CD4-positive, CD25-positive, alpha-beta regulatory T cell (primary cell): ENCODE results near the gene PIP5K1C. TPM values are rescaled to one million over a fixed set of nuclear protein-coding genes. Genes with fewer than 3 reads are reported as not detected.
"Not testable (repeated sequence)": the region's sequence is repeated elsewhere in the genome, so short reads cannot be mapped to it uniquely, and the experiment has no call there.

ENCODE experiments used
- ATAC-seq, 2 donors: fragments of 150-1000 bp; cut with Tn5 transposase; one replicate each; pipeline ENCODE4 v1.10.0; 2021; ENCODE audit warnings: low read depth in 2 of 2, moderate number of reproducible peaks in 2 of 2, moderate library complexity in 1 of 2
- DNase-seq, 3 donors: peaks; one replicate each; pipeline versions ENCODE4 v3.0.0 to v3.0.0-alpha.2; 2012 to 2022; ENCODE audit warnings: mixed read lengths in 1 of 3
- H3K27ac ChIP-seq: one replicate; pipeline ENCODE4 v1.7.0; 2013; ENCODE audit warnings: mild to moderate bottlenecking, low read length; ENCODE audit not compliant: insufficient read depth, poor library complexity, severe bottlenecking
- H3K27me3 ChIP-seq: one replicate; pipeline ENCODE4 v1.7.0; 2013; ENCODE audit warnings: low read length; ENCODE audit not compliant: control insufficient read depth, insufficient read depth
- H3K36me3 ChIP-seq: one replicate; pipeline ENCODE4 v1.7.0; 2013; ENCODE audit warnings: mild to moderate bottlenecking, low read length, moderate library complexity; ENCODE audit not compliant: control insufficient read depth, insufficient read depth
- H3K4me1 ChIP-seq: 2 replicates; pipeline ENCODE4 v1.7.0; 2013; ENCODE audit warnings: mild to moderate bottlenecking, low read length; ENCODE audit not compliant: insufficient read depth, control insufficient read depth, poor library complexity, severe bottlenecking
- H3K4me3 ChIP-seq: one replicate; pipeline ENCODE4 v1.7.0; 2013; ENCODE audit warnings: low read depth, mild to moderate bottlenecking, low read length, moderate library complexity
- H3K9me3 ChIP-seq, 2 experiments: 1 replicate in 1 of 2; 2 replicates in 1 of 2; pipeline ENCODE4 v1.7.0; 2013; ENCODE audit warnings: low read length in 2 of 2, mild to moderate bottlenecking in 1 of 2, moderate library complexity in 1 of 2; ENCODE audit not compliant: control insufficient read depth in 2 of 2
- H3K27ac Mint-ChIP-seq, 3 donors: one replicate each; pipeline ENCODE4 v1.8.0; 2020 to 2022; ENCODE audit warnings: mild to moderate bottlenecking in 3 of 3, mixed read lengths in 3 of 3, moderate library complexity in 2 of 3
- H3K27me3 Mint-ChIP-seq: one replicate; pipeline ENCODE4 v1.8.0; 2022; ENCODE audit warnings: mild to moderate bottlenecking, mixed read lengths
- H3K36me3 Mint-ChIP-seq: one replicate; pipeline ENCODE4 v1.8.0; 2020; ENCODE audit warnings: mixed read lengths
- H3K4me1 Mint-ChIP-seq, 4 donors: one replicate each; pipeline ENCODE4 v1.8.0; 2020 to 2022; ENCODE audit warnings: mixed read lengths in 4 of 4, mild to moderate bottlenecking in 1 of 4
- H3K4me3 Mint-ChIP-seq, 4 donors: one replicate each; pipeline ENCODE4 v1.8.0; 2020 to 2022; ENCODE audit warnings: mild to moderate bottlenecking in 4 of 4, mixed read lengths in 4 of 4, moderate library complexity in 3 of 4
- H3K9me3 Mint-ChIP-seq, 7 donors: one replicate each; pipeline ENCODE4 v1.8.0; 2020 to 2022; ENCODE audit warnings: mixed read lengths in 7 of 7, mild to moderate bottlenecking in 3 of 7, moderate library complexity in 2 of 7
- polyA plus RNA-seq, 4 donors: library from polyadenylated mRNA; unstranded; fragments of 300-500 nt; fragmentation: Illumina TruSeq; gene quantifications; one replicate each; pipeline ENCODE4 v1.2.3, GENCODE V29; 2021
- total RNA-seq: library from RNA; stranded (reverse); gene quantifications from one replicate; pipeline ENCODE4 v1.2.3, GENCODE V29; 2022

Gene PIP5K1C
- total and polyA plus RNA-seq, 5 donors from 2014 or later, result 3.8 to 28.1 (median 4.5) TPM

DNA sequence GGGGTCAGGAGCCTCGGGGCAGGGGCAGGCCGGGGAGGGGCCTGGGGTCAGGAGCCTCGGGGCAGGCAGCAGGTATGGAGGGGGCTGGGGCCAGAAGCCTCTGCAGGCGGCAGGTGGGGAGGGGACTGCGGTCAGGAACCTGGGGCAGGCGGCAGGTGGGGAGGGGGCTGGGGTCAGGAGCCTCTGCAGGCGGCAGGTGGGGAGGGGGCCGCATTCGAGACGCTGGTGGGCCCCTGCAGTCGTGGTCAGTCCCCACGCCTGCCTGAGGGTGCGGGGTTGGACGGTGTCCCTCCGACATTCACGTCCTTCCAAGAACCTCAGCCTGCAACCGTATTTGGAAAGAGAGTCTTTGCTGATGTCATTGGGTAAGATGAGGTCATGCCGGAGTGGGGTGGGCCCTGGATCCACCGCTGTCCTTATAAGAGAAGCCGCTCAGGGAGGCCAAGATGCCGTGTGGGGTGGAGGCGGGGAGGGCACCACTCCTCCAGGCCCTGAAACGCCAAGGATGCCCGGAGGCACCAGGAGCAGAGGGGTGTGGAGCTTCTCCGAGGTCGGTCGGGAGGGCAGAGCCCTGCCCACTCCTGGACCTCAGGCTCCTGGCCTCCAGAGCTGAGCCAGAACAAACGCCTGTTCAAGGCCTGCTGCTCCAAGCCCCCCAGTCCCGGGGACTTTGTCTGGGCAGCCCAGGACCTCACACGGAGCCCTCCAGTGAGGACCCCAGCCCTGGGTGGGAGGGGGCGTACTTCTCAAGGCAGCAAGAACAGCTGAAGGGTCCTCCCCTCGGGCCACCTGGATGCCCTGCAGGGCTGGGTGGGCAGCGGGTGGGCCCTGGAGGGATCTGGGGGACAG is 30.1 kb downstream of the PIP5K1C start:
- Mint-ChIP-seq H3K4me3 (peak overlapping the region in 1 of 4 donors; percentile 24), H3K4me1 (peaks cover 0 to 39% (median 1%) of the 10 kb centered on the region in 4 donors), H3K36me3 (peaks cover 11% of the 10 kb centered on the region), H3K27me3 (no peaks in the 10 kb centered on the region), H3K9me3 (no peaks in the 10 kb centered on the region), H3K27ac (peak overlapping the region in 1 of 3 donors; percentile 31)
- DNase-seq (no peak), ATAC-seq (no peak)
- H3K9me3 ChIP-seq, result no peaks in the 10 kb centered on the region
- no peak overlapping the region for H3K4me3 ChIP-seq
- no peak overlapping the region for H3K27ac ChIP-seq
- H3K27me3 ChIP-seq, result no peaks in the 10 kb centered on the region
- H3K4me1 ChIP-seq, result peaks cover 30% of the 10 kb centered on the region
- H3K36me3 ChIP-seq, result no peaks in the 10 kb centered on the region

DNA sequence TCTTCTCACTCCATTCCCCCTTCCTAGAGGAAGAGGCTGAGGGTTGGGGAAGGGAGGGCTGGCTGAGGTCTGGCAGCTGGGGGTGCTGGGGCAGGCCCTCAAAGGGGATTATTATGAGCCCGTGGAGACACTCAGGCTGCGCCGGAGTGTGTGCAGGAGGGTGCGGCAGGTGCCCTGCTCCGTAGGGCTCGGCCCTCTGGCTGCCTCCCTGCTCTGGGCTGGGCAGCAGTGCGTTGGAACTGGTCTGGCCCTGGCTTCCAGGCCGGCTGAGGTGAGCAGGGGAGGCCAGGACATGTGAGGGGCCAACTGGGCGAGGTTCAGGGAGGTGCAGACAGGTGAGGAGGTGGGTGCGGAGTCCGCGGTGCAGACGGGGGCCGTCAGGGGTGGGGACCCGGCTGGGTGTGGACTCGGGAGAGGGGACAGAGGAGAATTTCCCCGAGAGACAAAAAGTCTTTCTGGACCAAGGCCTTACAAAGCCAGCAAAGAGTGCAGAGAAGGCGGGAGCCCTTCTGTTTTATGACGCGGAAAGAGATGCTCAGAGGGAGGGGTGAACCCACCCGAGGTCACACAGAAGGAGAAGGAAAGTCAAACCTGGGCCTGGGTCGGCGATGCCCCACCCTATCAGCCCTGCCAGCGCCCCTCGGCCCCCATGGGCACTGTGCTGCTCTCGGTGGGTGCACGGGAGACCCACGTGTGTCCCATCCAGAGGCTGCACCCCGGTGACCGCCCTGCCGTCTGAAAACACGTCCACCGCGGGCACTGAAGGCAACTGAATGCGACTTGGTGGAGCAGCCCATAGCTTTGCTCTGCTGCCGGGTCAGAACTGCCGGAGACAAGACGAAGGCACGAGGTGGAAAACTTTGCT is 31.0 kb downstream of the PIP5K1C start:
- peaks cover 0 to 35% (median 1%) of the 10 kb centered on the region in 4 donors for H3K4me1 Mint-ChIP-seq
- no peak for ATAC-seq
- Histone ChIP-seq H3K27me3 (no peaks in the 10 kb centered on the region), H3K9me3 (no peaks in the 10 kb centered on the region), H3K4me3 (no peak overlapping the region), H3K4me1 (peaks cover 30% of the 10 kb centered on the region), H3K36me3 (no peaks in the 10 kb centered on the region), H3K27ac (no peak overlapping the region)
- H3K9me3 Mint-ChIP-seq, result no peaks in the 10 kb centered on the region
- peak overlapping the region in 1 of 4 donors; percentile 47 for H3K4me3 Mint-ChIP-seq
- peaks cover 4% of the 10 kb centered on the region for H3K36me3 Mint-ChIP-seq
- DNase-seq, result no peak
- H3K27ac Mint-ChIP-seq, result peak overlapping the region in 1 of 3 donors; percentile 55
- H3K27me3 Mint-ChIP-seq, result no peaks in the 10 kb centered on the region

DNA sequence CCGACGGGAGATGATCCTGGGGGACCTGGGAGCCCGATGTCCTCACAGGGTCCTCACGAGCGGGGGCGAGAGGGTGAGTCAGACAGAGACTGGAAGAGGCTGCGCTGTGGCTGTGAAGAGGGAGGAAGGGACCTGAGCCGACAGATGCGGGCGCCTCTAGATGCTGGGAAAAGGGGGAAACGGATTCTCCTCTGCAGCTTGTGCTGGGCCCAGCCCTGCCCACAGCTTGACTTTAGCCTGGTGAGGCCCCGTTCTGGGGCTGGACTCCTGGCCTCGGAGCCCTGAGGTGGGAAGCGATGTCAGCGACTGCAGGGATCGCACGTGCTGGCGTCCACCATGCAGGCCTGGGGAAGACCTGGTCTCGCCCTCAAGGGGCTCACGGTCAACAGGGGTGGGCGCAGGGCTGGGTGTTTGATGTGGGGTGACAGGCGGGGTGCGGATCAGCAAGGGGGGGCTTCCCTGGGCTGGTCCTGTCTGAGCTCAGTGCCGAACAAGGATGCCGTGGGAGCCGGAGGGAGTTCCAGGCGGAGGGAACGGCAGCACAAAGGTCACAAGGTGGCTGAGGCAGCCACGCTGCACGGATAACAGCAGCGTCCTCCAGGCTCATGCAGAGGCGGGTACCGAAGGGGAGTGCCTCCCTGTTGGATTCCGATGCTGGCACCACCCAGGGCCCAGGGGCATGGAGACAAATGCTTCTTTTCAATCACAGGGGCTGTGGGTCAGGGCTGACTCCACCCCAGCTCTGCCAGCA is 31.8 kb downstream of the PIP5K1C start:
- ATAC-seq (no peak), DNase-seq (no peak)
- H3K9me3 ChIP-seq, result no peaks in the 10 kb centered on the region
- Mint-ChIP-seq H3K36me3 (peaks cover 4% of the 10 kb centered on the region), H3K27me3 (no peaks in the 10 kb centered on the region), H3K9me3 (no peaks in the 10 kb centered on the region), H3K4me1 (peaks cover 0 to 35% (median 1%) of the 10 kb centered on the region in 4 donors), H3K27ac (no peak overlapping the region), H3K4me3 (peak overlapping the region in 1 of 4 donors; percentile 27)
- peaks cover 1% of the 10 kb centered on the region for H3K36me3 ChIP-seq
- no peak overlapping the region for H3K4me3 ChIP-seq
- H3K27ac ChIP-seq, result no peak overlapping the region
- H3K4me1 ChIP-seq, result peaks cover 30% of the 10 kb centered on the region
- H3K27me3 ChIP-seq, result no peaks in the 10 kb centered on the region

DNA sequence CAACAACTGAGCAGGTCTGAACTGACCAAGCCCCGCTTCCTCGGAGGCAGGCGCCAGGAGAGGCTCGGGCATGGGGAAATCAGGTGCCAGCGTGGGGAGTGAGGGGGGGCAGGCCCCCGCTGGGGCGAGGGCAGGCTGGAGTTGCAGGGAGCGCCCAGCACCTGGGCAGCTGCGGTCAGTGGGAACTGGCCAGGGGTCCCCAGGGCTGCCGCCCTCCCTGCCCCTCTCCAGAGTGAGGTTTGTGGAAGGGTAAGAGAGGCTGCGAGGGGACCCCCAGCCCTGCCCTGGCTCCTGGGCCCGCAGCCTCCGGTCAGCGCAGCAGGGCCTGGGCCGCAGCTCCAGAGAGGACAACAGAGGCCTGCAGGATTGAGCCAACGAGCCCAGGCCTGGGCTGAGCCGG is 32.5 kb downstream of the PIP5K1C start:
- Mint-ChIP-seq H3K4me1 (peaks cover 0 to 31% (median 1%) of the 10 kb centered on the region in 4 donors), H3K27ac (no peak overlapping the region), H3K27me3 (no peaks in the 10 kb centered on the region), H3K4me3 (no peak overlapping the region), H3K36me3 (peaks cover 8% of the 10 kb centered on the region), H3K9me3 (no peaks in the 10 kb centered on the region)
- Histone ChIP-seq H3K9me3 (no peaks in the 10 kb centered on the region), H3K4me3 (no peak overlapping the region), H3K27me3 (no peaks in the 10 kb centered on the region), H3K4me1 (peaks cover 30% of the 10 kb centered on the region), H3K27ac (no peak overlapping the region), H3K36me3 (peaks cover 5% of the 10 kb centered on the region)
- ATAC-seq (no peak), DNase-seq (no peak)

DNA sequence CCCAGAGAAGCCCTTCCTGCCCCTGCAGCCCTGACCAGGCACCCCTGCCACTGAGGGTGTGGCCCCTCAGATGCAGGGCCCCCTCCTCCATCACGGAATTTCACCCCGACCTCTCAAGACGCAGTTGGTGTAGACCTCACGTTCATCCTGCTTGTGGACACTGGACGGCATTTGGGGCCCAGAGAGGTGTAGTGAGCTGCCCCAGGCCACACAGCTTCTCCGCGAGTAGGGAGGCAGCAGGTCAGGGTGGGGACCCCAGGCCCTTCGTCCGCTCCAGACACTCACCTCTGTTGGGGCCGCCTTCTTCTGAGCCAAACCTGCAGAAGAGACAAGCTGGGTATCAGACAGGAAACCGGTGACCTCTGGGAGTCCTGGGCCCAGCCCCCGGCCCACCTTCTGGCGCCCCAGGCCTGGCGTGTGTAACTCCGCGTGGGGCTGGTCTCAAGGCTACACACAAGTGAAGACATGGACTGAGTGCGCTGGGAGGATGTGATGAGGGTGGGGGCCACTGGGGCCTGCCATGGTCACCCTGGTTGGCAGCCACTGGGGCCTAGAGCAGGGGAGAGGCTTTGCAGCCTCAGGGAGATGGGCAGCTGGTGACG is 33.1 kb downstream of the PIP5K1C start:
- peaks cover 25% of the 10 kb centered on the region for H3K4me1 ChIP-seq
- H3K9me3 ChIP-seq, result no peaks in the 10 kb centered on the region
- peaks cover 5% of the 10 kb centered on the region for H3K36me3 ChIP-seq
- H3K4me3 Mint-ChIP-seq, result no peak overlapping the region
- no peaks in the 10 kb centered on the region for H3K27me3 Mint-ChIP-seq
- no peaks in the 10 kb centered on the region for H3K27me3 ChIP-seq
- H3K4me1 Mint-ChIP-seq, result peaks cover 0 to 27% (median 1%) of the 10 kb centered on the region in 4 donors
- no peaks in the 10 kb centered on the region for H3K9me3 Mint-ChIP-seq
- DNase-seq (no peak), ATAC-seq (no peak)
- H3K4me3 ChIP-seq, result no peak overlapping the region
- peaks cover 8% of the 10 kb centered on the region for H3K36me3 Mint-ChIP-seq
- peak overlapping the region in 1 of 3 donors; percentile 57 for H3K27ac Mint-ChIP-seq
- H3K27ac ChIP-seq, result no peak overlapping the region

DNA sequence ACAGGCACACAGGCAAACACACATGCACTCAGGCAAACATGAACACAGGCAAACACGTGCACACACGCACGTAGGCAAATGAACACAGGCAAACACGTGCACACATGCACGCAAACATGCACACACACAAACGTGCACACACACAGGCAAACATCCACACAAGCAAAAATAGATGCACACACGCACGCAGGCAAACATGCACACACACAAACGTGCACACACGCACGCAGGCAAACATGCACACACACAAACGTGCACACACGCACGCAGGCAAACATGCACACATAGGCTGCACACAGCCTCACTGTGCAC is 33.8 kb downstream of the PIP5K1C start:
- not testable (repeated sequence) for ATAC-seq, H3K9me3 Mint-ChIP-seq, DNase-seq, H3K27ac ChIP-seq, H3K9me3 ChIP-seq, H3K36me3 Mint-ChIP-seq, H3K27me3 Mint-ChIP-seq, H3K27ac Mint-ChIP-seq, H3K27me3 ChIP-seq, H3K4me3 ChIP-seq
- peaks cover 0 to 22% (median 1%) of the 10 kb centered on the region in 4 donors for H3K4me1 Mint-ChIP-seq
- Histone ChIP-seq H3K36me3 (peaks cover 10% of the 10 kb centered on the region), H3K4me1 (peaks cover 19% of the 10 kb centered on the region)
- H3K4me3 Mint-ChIP-seq, result peak overlapping the region in 2 of 4 donors; percentile 28 to 32
